SK-N-MC (cell line): ENCODE data around the gene GALNT6.

Experiments used
- DNase-seq: peaks from one replicate; pipeline ENCODE4 v3.0.0-alpha.2; 2011; ENCODE audit warnings: low read depth, low spot score
- H3K27ac ChIP-seq: fragments of 200-600 bp; sonication (generic); 2 replicates; pipeline ENCODE4 v1.5.1; 2016; ENCODE audit warnings: mixed run types
- H3K36me3 ChIP-seq: fragments of 200-600 bp; sonication (generic); 2 replicates; pipeline ENCODE4 v1.6.1; 2017; ENCODE audit warnings: antibody characterized with exemption, low read length, mixed read lengths; ENCODE audit not compliant: insufficient read depth
- H3K4me3 ChIP-seq: fragments of 200-600 bp; sonication (generic); 2 replicates; pipeline ENCODE4 v1.5.1; 2016
- H3K9ac ChIP-seq: fragments of 200-600 bp; sonication (generic); 2 replicates; pipeline ENCODE4 v1.8.0; 2017; ENCODE audit warnings: mixed run types, mixed read lengths; ENCODE audit not compliant: insufficient read length
- H3K9me3 ChIP-seq: fragments of 200-600 bp; sonication (generic); 2 replicates; pipeline ENCODE4 v1.6.1; 2017; ENCODE audit warnings: low read depth, mild to moderate bottlenecking, antibody characterized with exemption, low read length, moderate library complexity, mixed read lengths
- EZH2 ChIP-seq: fragments of 200-600 bp; sonication (generic); IDR thresholded peaks from one replicate; pipeline ENCODE4 v1.6.1; 2017; ENCODE audit warnings: antibody characterized with exemption
- FOXP2 ChIP-seq: optimal IDR thresholded peaks from 2 replicates; pipeline ENCODE3; 2011; ENCODE audit warnings: mild to moderate bottlenecking, moderate library complexity; ENCODE audit not compliant: insufficient read depth; ENCODE audit errors: extremely low read length, control extremely low read depth
- POLR2AphosphoS5 ChIP-seq: IDR thresholded peaks from 2 replicates; pipeline ENCODE4 v1.6.1; 2012; ENCODE audit warnings: mild to moderate bottlenecking, low read depth, low read length, borderline replicate concordance

GALNT6 gene

DNA sequence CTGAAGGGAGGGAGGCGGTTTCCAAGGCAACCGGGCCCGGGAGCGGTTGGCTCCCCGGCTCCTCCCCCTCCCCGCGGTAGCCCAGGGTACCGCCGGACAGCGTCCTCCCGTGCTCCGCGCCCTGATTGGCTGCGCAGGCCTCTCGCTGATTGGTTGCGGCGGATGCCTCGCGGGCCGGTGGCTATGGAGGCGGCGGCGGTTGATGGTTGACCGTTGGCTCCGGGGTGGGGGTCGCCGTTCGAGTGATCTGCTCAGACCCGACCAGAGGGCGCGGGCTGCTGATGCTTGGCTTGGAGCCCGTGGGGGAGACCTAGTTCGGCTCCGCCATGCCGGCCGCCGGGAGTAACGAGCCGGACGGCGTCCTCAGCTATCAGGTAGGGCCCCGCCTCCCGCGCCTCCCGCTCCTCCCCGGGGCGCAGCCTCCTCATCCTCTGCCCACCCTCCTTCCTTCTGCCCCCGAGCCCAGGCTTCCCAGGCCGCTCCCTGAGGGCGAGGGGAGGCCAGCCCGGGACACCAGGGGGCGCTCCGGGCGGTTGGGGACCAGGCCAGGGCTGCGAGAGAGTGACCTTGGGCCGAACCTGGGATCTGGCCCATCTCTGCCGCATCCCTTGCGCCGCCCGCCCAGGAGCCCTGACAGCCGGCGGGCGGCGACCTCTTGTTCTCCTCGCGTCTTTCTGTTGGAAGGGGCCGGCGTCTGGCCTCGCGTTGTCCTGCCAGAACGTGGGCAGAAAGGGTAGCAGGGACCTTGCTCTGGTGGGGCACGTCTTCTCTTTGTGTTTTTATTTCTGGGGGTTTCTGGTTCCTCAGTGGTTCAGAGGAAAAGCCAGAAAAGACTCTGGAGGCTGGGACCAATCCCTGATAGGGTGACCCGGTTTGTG, 33.7 kb upstream of the GALNT6 start, which contains the start of gene SLC4A8:
Gene SLC4A8, plus strand, starts transcription at position 170 of the 878 bp plus-strand sequence. Its CDS starts 157 bp downstream, at position 327.
- DNase-seq = no peak
- Histone ChIP-seq H3K27ac (no peak within 1 kb of the TSS), H3K9ac (no peak within 1 kb of the TSS), H3K9me3 (no peaks in the 10 kb centered on the region), H3K4me3 (0 out of 2 replicates have a peak within 1 kb of the TSS, but pooled peaks have one; percentile 2), H3K36me3 (no peaks in the 10 kb centered on the region)
- TF ChIP-seq EZH2 (no peak), POLR2AphosphoS5 (no peak), FOXP2 (no peak)

DNA sequence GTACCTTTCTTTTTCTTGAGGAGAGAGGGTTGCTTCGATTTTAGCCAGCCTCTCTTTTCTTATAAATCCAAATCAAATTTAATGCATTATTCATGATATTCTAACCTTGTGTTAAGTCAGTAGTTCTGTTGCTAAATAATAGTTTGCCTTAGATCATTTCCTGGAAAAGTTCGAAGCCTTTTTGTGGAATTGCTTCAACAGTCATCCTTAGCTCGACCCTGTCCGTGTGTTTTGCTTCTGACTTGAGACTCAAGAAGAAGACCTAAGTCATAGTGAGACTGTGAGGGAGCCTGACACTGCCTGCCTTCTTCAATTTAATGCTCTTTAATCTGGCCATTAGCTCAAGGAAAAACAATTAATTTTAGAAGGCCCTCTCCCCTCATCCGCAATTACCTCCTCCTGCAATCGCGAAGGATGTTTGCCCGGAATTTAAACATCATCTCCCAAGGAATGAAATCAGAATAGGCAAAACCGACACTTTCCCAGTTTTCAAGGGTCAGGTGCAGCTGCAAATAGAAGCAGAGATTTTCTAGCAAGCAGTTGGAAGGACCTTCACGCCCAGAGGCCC, 33.0 kb upstream of the GALNT6 start:
- Histone ChIP-seq H3K27ac (no peak overlapping the region), H3K9me3 (no peaks in the 10 kb centered on the region), H3K9ac (no peak overlapping the region), H3K36me3 (no peaks in the 10 kb centered on the region), H3K4me3 (0 out of 2 replicates have a peak overlapping the region, but pooled peaks have one; percentile 2)
- no peak for DNase-seq
- TF ChIP-seq POLR2AphosphoS5 = no peak
- TF ChIP-seq FOXP2 = no peak
- TF ChIP-seq EZH2 = no peak

DNA sequence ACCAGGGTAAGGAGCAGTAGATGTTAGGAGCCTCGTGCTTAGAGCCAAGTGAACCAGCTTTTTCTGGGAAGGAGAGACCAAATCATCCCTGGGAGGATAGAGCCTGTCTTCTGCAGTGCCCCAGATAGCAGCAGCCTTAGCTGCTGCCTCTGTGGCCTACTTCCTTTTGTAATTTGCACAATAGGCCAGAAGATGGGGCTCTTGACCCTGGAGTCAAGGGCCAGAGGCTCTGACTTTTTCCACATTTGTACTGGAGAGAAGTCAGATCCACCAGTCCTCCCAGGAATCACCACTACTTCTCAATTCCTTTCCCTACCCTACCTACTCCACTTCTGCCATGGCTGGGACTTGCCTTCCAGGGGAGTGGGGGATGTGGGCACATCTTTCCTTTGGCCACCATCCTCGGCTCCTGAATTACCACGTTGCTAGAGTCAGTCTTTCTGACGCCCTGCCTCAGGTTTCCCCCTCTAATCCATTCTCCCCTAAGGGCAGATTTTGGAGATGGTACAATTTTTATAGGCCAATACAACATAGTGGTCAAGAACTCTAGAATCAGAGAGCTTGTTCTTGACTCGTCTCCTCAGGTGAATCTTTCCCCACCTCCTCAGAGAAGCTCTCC, 30.2 kb upstream of the GALNT6 start:
- no peak for TF ChIP-seq EZH2
- TF ChIP-seq POLR2AphosphoS5 = no peak
- TF ChIP-seq FOXP2 = no peak
- Histone ChIP-seq H3K9me3 (no peaks in the 10 kb centered on the region), H3K27ac (no peak overlapping the region), H3K9ac (no peak overlapping the region), H3K4me3 (no peak overlapping the region), H3K36me3 (no peaks in the 10 kb centered on the region)
- DNase-seq = no peak

GRCh38 chr12:51419425-51420193, 28.4 kb upstream of the GALNT6 start:
- TF ChIP-seq POLR2AphosphoS5 (no peak), FOXP2 (no peak), EZH2 (no peak)
- Histone ChIP-seq H3K9me3 (no peaks in the 10 kb centered on the region), H3K36me3 (no peaks in the 10 kb centered on the region), H3K27ac (no peak overlapping the region), H3K4me3 (no peak overlapping the region), H3K9ac (no peak overlapping the region)
- DNase-seq = no peak

DNA sequence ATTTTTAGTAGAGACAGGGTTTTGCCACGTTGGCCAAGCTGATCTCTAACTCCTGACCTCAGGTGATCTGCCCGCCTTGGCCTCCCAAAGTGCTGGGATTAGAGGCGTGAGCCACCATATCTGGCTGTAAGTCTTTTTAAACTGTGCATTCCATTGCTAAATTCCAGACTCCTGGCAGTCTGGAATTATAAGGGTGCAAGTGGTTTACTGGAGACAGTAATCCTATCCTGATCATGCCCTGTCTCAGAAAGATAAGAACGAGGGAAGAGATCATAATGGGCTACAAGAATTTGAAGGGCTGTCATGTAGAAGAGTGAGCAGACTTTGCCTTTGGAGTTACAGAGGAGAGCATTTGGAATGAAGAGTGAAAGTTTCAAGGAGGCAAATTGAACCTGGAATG, 26.6 kb upstream of the GALNT6 start:
- DNase-seq = no peak
- H3K9me3 ChIP-seq = no peaks in the 10 kb centered on the region
- no peak overlapping the region for H3K27ac ChIP-seq
- no peaks in the 10 kb centered on the region for H3K36me3 ChIP-seq
- H3K4me3 ChIP-seq = no peak overlapping the region
- TF ChIP-seq POLR2AphosphoS5 (no peak), EZH2 (no peak), FOXP2 (no peak)
- no peak overlapping the region for H3K9ac ChIP-seq

DNA sequence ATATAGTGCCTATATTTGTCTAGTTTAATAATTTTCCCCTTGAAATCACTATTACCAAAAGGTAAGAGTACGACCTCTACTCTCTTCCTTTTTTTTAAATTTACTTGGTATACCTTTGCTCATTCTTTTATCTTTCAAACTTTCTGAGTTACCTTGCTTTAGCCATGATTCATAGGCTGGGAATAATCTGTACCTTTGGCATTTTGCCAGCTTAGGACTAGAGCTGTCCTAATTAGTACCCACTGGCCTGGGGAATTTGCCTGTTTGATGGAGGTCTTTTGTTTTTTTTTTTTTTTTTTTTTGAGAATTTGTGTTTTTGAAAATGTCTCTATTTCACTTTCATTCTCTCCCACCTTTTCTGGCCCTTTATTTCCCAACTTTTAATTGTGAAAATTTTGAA, 24.7 kb upstream of the GALNT6 start:
- no peak for DNase-seq
- Histone ChIP-seq H3K9me3 (no peaks in the 10 kb centered on the region), H3K36me3 (no peaks in the 10 kb centered on the region), H3K9ac (no peak overlapping the region), H3K4me3 (no peak overlapping the region), H3K27ac (no peak overlapping the region)
- TF ChIP-seq FOXP2 (no peak), EZH2 (no peak), POLR2AphosphoS5 (no peak)

- no peak for DNase-seq
- Histone ChIP-seq H3K4me3 (peak overlapping the region; percentile 36; the same call in 1 of the 2 replicates), H3K9ac (no peak overlapping the region), H3K27ac (peak overlapping the region; percentile 42; the same call in 1 of the 2 replicates), H3K36me3 (no peaks in the 10 kb centered on the region), H3K9me3 (no peaks in the 10 kb centered on the region)
- TF ChIP-seq POLR2AphosphoS5 (no peak), FOXP2 (no peak), EZH2 (no peak)
Observed at GRCh38 chr12:51413791-51414190, 22.6 kb upstream of the GALNT6 start.

GRCh38 chr12:51413149-51413548, 21.9 kb upstream of the GALNT6 start:
- Histone ChIP-seq H3K9ac (no peak overlapping the region), H3K4me3 (peak overlapping the region; percentile 36; the same call in 1 of the 2 replicates), H3K36me3 (no peaks in the 10 kb centered on the region), H3K27ac (peak overlapping the region; percentile 42; the same call in 1 of the 2 replicates), H3K9me3 (no peaks in the 10 kb centered on the region)
- TF ChIP-seq EZH2 (no peak), FOXP2 (no peak), POLR2AphosphoS5 (no peak)
- DNase-seq = no peak
